Measurements from ENCODE around the gene SLC22A4.

The SLC22A4 gene

DNA sequence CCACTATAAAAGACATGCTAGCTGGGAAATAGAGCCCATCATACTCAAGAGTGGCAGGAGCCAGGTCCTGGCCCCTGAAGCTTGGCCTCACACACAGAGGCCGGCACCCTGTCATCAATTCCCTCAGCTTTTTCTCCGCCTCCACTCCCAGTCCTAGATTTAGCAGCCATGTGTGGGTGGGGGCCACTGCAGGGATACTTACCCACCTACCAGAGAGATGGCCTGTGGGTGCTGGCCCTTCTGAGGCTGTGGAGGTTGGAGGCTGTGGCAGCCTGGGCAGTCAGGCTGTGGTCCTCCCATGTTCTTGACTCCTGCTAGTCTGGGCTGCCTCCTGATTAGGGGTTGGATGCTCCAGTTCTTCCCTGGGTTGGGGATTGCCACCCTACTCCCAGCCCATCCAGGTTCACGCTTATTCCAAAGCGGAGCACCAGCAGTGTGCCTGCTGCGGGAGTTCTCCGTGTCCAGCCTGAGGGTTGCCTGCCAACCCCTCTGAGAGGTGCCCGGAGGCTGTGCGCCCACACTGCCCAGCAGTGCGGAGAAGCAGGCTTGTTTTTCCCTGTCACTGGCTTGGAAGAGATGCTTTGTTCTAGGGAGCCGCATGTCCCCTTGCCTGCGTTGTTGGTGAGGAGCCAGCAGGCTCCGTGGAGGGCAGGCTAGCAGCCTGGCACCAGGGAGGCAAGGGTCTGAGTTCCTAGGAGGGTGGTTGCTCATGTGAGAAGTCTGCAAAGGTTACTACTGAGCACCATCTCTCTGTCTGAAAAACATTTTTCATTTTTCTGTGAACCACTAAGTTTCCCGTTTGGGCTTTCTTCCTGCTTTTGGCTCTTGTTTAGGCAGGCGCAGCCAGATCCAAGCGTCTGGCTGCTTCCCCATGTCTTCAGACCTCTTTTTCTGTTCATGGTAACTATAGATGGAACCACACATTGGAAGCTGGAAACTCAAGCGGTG lies 82.8 kb downstream of the SLC22A4 start:
- no peak for DNase-seq (ENCODE audit: low read depth)

DNA sequence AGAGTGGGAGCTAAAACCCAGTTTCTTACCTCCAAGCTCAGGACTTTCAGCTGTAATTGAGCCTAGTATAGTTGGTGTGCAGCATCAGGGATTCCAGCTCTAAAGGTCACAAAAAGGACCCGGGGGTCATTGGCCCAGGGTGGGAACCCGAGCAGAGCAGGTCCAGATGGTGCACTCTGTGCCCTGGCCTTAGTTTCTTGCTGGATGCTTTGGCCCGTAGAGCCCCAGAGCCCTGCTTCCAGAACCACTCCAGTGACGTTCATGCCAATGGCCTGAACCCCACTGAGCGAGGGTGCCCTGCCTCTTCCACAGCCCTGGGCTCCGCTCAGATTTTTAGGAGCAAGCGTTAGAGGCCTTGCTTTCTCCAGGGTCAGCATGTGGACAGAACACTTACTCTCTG lies 83.5 kb downstream of the SLC22A4 start:
- no peak for DNase-seq (ENCODE audit: low read depth)

DNA sequence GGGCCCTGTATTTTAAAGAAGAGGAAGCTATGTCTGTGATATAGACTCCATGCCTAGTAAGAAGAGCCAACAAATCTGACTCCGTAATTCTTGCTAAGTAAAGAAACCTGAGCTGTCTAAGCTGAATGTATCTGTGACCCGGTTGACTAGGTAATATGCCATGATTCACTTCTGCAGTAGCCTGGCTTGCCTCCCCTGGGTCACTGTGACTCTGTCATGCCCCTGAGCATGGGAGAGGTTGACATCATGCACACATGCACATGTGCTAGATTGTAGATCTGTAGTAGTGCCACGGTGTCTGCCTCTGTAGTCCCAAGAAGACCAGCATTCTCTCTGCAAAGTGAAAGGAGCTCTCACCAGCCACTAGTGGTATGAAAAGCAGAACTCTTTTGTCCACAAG lies 84.4 kb downstream of the SLC22A4 start:
- DNase-seq (ENCODE audit: low read depth), result no peak

DNA sequence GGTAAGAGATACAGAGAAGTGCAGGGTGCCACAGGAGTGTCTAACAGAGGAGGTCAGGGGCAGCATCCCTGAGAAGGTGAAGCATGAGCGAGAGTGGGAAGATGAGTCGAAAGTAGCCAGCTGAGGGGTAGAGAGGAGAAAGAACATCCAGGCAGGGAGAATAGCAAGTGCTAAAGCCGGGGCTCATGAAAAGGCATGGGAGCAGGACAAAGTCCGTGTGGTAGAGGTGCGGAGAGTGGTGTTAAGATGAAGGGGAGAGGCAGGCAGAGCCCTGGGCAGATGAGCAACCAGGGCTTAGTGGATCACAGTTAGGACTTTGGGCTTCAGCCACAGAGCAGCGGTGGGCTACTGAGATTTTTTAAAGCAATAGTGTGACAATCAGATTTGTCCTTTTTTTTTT lies 85.9 kb downstream of the SLC22A4 start:
- no peak for DNase-seq (ENCODE audit: low read depth)

DNA sequence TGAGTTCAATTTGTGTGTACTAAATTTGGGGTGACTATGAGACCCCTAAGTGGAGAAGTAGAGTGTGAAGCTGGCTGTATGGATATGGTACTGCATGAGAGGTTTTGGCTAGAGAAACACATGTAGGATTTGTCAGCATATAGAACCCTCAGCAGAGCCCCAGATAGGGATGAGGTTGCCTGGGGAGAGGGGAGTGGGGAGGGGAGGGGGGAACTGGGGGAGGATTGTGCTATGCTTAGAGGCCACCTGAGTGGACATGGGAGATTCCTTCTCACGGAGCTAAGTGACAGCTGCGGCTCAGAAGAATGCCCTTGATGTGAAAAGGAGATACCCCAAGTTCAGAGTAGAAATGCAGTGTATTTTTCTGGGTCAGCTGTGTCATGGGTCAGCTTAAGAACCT lies 86.5 kb downstream of the SLC22A4 start:
- no peak for DNase-seq (ENCODE audit: low read depth)

DNA sequence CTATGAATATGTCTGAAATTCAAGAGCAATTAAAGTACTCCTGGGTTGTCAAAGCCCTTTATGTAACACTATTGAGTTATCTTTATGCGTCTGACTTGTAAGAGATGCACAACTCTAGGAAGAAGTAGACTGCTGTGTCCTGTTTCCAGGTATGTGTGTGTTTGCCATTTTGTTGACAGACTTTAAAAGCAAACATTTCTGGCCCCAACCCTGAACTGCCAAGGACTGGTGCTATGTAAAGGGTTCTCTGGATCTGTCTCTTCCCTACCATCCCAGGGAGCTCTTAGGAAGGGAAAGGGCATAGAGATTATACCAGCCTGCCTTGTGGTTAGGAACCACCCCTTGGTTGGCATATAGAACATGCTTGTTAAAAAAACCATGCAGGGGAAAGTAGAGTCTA lies 87.4 kb downstream of the SLC22A4 start:
- no peak for DNase-seq (ENCODE audit: low read depth)

DNA sequence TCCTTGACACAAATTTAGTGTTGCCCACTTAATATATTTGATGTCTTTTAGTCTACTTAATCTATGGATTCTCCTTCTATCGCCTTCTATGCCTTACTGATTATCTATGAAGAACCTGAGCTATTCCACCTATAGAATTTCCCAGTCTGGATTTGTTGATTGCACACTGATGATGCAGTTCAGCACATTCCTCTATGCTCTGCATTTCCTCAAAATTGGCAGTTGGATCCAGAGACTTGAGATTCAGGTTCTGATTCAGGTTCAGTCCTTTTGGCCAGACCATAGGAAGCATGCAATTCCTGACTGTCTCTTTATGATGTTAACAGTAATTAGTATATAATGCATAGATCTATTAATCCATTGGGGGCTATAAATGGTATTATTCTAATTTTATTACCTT lies 89.1 kb downstream of the SLC22A4 start:
- no peak for DNase-seq (ENCODE audit: low read depth)

DNA sequence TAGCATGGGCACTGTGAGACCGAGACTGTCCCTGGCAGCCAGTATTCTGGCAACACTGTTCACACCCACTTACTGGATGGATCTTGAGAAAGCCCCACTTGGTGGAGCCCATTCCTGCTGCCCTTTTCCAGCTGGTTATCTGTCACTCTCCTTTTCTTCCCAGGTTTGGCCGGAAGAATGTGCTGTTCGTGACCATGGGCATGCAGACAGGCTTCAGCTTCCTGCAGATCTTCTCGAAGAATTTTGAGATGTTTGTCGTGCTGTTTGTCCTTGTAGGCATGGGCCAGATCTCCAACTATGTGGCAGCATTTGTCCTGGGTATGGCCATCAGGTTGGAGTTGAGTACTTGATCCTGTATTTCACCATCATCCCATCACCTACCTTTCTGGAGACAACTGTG lies 89.8 kb downstream of the SLC22A4 start:
- DNase-seq (ENCODE audit: low read depth), result no peak

DNA sequence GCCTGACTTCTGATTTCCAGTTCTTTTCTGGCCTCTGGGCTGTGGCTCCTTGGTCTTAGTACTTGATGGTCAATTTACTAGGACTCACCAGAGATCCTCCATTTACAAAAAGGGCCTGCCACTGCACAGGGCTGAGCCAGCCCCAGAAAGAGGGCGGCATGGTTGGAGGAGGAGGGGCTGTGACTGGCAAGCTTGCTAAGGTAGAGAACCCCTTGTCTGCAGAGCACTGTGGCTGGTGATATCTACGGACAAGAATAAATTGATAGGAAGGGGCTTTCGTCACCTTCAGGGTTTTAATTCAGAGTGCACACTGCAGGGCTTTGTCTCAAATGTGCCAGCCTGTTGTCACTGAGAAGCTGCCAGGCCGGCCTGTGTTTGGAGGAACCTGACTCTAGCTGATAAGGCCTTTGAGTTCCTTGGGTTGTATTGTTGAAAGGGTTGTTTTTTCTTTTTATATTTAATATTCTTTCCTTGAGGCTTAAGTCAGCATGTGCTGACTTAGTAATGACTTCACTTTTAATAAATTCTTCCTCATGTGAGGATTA lies 90.4 kb downstream of the SLC22A4 start:
- no peak for DNase-seq (ENCODE audit: low read depth)

DNA sequence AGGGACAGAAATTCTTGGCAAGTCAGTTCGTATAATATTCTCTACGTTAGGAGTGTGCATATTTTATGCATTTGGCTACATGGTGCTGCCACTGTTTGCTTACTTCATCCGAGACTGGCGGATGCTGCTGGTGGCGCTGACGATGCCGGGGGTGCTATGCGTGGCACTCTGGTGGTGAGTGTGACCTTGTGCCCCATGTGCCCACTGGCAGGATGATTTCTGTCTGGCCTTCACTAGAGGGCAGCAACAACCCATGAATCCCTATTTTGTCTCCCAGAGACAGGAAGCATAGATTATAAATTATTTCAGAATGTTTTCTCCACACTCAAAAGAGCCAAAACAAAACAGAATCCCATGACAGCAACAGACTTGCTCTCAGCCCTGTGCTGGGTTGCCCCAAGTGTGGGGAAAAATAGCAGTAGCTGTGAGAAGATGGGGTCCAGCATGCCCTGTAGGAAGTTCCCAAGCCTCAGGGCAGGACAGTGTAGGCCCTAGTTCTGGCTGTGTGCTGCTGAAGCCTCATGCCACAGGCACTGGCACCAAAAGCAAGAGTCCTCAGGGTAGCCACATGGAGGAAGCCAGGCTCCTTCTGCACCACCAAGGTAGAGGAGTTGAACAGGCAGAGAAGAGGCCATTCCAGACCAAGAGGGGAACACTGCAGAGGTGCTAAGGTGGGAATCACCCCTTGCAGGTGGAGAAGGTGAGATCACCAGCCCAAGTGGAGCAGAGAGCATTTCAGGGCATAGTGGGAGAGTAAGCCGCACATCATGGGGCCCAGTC lies 91.3 kb downstream of the SLC22A4 start:
- DNase-seq (ENCODE audit: low read depth), result peak; percentile 40

DNA sequence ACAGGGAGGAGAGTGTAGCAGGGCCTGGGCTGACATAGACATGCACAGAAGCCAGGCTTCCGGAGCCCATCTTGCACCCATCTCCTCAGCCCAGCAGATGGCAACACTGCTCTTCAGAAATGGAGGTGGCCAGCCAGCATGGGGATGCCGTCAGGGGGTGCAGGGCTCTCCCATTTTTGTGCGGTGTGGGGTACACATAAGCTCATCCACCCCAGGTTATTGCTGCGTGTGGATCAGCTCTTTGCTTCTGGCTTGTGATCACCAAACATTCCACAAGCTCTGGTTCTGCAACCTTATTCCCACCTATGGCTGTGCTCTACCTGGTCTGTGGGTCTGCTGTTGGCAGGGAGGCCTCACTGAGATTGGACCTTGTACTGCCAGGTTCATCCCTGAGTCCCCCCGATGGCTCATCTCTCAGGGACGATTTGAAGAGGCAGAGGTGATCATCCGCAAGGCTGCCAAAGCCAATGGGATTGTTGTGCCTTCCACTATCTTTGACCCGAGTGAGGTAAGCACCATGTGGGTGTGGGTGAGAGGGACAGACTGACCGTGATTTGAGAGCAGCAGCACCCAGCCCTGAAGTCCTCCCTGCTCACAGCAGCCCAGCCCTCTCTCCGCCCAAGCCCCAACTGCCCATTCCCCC lies 92.6 kb downstream of the SLC22A4 start:
- peak; percentile 70 for DNase-seq (ENCODE audit: low read depth)

DNA sequence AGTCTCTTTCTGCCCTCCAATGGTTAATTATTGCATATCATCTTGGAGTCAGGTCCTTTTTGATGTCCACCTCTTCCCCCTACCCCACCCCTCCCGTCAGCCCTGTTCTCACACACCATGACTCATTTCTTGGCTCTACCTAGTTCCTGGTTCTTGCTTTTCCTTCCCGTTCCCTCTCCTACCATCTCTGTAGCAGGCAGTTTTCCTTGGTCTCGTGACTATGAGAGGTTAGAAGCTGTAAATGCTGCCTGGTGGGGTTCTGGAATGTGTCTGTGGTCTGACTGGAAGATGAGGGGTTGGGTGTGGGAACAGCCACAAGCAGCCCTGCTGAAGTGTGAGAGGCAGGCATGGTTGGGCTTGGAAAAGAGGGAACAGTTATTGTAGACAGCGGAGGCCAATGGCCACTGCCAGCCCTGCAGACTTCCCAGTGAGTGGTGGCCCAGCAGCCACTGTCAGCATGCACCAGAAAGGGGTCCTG lies 93.5 kb downstream of the SLC22A4 start:
- no peak for DNase-seq (ENCODE audit: low read depth)

DNA sequence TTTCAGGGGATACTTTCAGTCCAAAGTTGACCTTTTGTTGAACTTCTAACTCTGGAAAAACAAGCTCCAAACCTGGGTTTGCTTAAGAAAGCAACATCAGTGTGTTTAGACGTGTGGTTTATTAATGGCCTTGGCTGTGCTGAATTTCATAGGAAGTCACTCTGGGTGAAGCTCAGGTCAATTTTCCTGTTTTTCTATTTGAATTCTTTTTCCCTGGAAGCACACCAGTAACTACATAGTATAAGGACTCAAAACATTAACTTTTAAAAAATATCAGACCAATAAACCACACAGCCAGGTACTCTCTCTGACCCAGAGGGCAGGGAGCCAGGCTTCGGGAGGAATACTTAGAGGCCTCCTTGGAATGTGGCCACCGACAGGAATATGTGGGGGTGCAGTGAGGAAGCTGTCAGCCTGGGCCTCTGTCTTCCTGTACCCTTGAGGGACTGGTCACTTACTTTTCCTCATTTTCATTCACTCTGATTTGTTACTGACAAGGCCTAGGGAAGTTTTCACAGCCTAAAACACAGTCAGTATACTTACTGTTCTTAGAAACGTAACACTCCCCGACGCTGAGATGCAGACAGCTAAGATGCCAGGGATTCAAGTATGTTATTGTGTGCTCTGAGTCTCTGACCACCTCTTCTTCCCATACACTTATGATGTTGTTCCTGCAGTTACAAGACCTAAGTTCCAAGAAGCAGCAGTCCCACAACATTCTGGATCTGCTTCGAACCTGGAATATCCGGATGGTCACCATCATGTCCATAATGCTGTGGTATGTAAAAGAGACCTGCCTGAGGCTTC lies 94.3 kb downstream of the SLC22A4 start:
- no peak for DNase-seq (ENCODE audit: low read depth)

DNA sequence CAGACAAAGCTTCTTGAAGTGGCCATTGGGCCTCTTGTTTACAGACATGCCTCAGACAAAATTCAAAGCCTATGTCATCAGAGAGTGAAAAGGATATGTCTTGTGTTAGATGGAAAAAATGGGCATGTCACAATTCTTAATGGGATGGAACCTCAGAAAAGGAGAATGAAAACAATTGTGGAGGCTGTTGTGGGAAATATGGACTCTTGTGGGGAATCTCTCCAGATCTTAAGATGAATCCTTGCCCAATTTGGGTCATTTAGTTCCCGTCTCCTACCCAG lies 94.8 kb downstream of the SLC22A4 start:
- no peak for DNase-seq (ENCODE audit: low read depth)

DNA sequence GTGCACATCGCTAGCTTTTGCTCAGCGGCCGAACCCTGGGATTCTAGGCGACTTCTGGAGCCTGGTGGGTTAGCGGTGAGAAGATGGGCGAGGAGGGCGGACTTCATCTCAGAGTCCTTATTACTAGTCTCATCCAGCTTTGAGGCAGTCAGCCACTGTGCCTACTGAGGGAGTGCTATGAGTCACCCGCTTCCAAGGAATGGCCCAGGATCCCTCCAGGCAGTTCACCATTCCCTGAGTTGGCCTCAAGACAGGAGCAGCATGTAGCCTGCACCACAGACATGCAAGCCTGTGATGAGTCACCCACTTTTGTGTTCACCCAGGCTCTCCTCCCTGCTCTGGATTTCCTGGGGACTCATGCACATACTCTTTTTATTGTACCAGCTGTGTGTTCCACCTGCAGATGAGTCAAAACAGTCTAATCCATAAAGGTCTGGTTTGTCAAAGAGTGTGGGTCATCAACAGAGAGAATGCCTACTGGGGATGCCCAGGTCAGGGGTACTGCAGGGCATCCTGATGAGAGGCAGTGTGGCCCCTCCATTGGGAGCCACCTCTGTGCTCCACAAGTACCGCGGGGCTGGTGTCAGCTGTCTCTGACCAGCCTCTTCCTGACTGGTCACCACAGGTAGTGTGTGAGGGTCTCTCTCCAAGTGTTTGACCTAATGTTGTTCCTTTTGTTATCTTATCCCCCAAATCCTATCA lies 95.5 kb downstream of the SLC22A4 start:
- DNase-seq (ENCODE audit: low read depth), result no peak

DNA sequence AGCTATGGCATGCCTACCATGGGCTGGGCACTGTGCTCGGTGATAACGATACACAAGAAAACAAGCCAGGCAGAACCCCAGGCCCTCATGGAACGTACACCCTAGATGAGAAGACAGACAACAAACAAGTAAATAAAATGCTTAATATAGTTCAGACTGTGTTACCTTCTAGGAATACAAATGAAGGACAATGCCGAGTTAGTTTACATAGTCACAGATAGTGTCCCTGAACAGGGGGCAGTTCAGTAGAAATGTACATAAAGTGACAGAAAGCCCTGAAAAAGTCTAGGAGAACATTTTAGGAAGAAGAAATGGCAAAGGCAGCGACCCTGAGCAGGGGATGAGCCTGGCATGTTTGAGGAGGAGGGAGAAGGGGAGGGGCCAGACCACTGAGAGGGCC lies 97.1 kb downstream of the SLC22A4 start:
- no peak for DNase-seq (ENCODE audit: low read depth)

DNA sequence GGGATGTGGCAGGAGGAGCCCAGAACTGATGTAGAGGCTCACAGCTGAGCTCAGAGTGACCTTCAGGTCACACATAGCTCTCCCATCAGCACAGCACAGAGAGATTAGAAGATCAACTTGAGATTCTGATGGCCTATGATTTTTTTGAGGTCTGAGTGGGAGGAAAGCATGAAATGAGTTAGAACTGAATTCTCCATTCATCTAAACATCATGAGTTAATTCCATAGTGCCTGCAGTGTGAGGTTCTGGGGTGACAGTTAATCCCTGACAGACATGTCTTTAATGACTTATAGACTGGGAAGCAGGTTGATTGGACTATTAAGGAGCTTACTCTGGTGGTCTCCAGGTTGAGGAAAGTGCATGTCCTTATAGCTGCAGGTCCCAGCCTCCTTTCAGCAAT lies 97.7 kb downstream of the SLC22A4 start:
- DNase-seq (ENCODE audit: low read depth), result no peak

DNA sequence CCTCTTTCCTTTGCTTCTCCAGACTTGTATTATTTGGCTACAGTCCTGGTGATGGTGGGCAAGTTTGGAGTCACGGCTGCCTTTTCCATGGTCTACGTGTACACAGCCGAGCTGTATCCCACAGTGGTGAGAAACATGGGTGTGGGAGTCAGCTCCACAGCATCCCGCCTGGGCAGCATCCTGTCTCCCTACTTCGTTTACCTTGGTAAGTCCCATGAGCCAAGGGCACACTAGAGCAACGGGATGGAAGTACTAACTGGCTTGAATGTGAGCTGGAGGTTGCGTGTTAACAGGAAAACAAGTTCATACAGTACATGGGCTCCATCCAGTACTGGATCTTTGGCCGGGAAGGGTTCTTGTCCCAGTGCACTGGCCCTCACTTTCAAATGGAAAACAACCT lies 98.2 kb downstream of the SLC22A4 start:
- DNase-seq (ENCODE audit: low read depth), result no peak

DNA sequence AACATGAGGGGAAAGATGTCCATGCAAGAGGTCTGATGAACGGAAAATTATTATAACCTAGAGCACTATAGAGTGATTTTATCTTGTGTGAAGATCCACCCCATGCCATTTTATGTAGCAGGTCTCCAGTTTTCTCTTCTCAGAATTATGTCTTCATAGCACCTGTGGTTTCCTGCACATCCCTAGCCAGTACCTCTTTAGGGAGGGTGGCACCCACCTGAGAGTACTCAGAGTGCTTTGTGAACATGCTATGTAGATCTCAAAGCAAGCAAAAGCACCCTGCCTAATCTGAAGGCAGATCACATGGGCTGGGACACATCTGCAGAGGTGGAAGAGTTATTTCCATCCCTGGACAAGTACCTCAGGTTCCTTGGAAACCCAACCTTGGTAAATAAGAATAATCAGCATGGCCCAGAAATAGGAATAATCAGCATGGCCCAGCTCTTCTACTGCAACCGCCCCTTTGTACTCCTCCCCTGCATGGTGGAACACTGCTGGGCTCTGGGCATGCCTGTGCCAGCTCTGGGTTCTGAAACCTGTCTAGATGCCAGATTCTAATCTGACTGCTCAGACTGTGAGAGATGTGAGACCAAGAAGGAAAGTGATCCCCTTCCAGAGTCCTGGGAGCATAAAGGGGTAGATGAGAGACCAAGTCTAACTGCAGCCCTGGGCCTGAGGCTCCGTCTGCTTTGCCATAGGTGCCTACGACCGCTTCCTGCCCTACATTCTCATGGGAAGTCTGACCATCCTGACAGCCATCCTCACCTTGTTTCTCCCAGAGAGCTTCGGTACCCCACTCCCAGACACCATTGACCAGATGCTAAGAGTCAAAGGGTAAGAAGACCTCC lies 99.0 kb downstream of the SLC22A4 start:
- no peak for DNase-seq (ENCODE audit: low read depth)
